ENCODE measurements around the gene HSP90AB1. TPM values are rescaled to one million over a fixed set of nuclear protein-coding genes. Genes with fewer than 3 reads are reported as not detected.

HSP90AB1 gene
- total RNA-seq, 1 experiment from 2014 or later = 1,986 TPM

DNA sequence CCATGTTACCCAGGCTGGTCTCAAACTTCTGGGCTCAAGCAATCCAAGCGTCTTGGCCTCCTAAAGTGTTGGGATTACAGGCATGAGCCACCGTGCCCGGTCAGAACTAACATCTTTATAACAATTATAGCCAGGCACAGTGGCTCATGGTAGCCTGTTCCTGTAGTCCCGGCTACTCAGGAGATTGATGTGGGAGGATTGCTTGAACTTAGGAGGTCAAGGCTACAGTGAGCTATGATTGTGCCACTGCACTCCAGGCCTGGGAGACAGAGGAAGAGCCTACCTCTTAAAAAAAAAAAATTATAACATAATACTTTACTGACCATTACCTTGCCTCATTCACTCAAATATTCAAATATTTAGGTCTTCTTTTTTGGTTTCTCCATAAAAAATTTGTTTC is 47.0 kb upstream of the HSP90AB1 start:
- no peak overlapping the region for H3K27ac Mint-ChIP-seq
- Histone ChIP-seq H3K9me3 (ENCODE audit: control insufficient read depth, low read depth, low read length) (no peaks in the 10 kb centered on the region), H3K79me1 (ENCODE audit: insufficient read depth, low read depth, low read length, poor library complexity, severe bottlenecking) (no peaks in the 10 kb centered on the region), H4K5ac (ENCODE audit: insufficient read length, low read depth, low read length) (no peak overlapping the region), H2BK12ac (ENCODE audit: insufficient read length, low read depth, low read length) (no peak overlapping the region), H2AK5ac (ENCODE audit: insufficient read length, low read length) (no peak overlapping the region), H3T11ph (ENCODE audit: low read length) (no peak overlapping the region), H3K27me3 (ENCODE audit: insufficient read depth, low read length) (no peaks in the 10 kb centered on the region), H3K56ac (ENCODE audit: insufficient read length, low read depth, low read length) (no peak overlapping the region), H3K4ac (ENCODE audit: low read depth, low read length) (no peak overlapping the region), H4K91ac (ENCODE audit: insufficient read length, low read depth, low read length) (no peak overlapping the region), H2AFZ (ENCODE audit: low read length) (no peak overlapping the region), H2BK120ac (ENCODE audit: low read depth, low read length, poor library complexity, severe bottlenecking) (no peak overlapping the region), H3K23me2 (ENCODE audit: insufficient read length, low read depth, low read length, poor library complexity, severe bottlenecking) (no peaks in the 10 kb centered on the region), H3K4me1 (ENCODE audit: insufficient read depth, low read length) (peaks cover 18% of the 10 kb centered on the region; the same call in 1 of the 2 replicates), H3K18ac (ENCODE audit: insufficient read length, low read depth, low read length) (no peak overlapping the region), H3K79me2 (ENCODE audit: insufficient read depth, low read length) (no peaks in the 10 kb centered on the region), H3K27ac (ENCODE audit: insufficient read length, low read depth, low read length) (no peak overlapping the region), H3K4me2 (ENCODE audit: insufficient read depth, insufficient read length, low read length) (no peak overlapping the region), H3K14ac (ENCODE audit: insufficient read depth, low read length) (no peak overlapping the region), H4K8ac (replicated peaks; ENCODE audit: insufficient read length, low read depth, low read length) (no peak overlapping the region), H4K20me1 (ENCODE audit: control insufficient read depth, insufficient read depth, insufficient read length) (peaks cover 3% of the 10 kb centered on the region), H2BK5ac (ENCODE audit: insufficient read length, low read length) (no peak overlapping the region), H2BK20ac (ENCODE audit: low read depth, low read length, poor library complexity, severe bottlenecking) (no peak overlapping the region), H3K23ac (ENCODE audit: insufficient read length, low read depth, low read length) (no peak overlapping the region), H3K9ac (ENCODE audit: extremely low read depth, insufficient read length, low read length) (no peak overlapping the region), H2BK15ac (ENCODE audit: low read depth, low read length) (no peak overlapping the region)
- no peaks in the 10 kb centered on the region for H3K36me3 Mint-ChIP-seq (ENCODE audit: insufficient read depth in 1 of 3, low read depth in 3 of 3)
- H3K9me3 Mint-ChIP-seq = no peaks in the 10 kb centered on the region
- TF ChIP-seq, protein P1, sequence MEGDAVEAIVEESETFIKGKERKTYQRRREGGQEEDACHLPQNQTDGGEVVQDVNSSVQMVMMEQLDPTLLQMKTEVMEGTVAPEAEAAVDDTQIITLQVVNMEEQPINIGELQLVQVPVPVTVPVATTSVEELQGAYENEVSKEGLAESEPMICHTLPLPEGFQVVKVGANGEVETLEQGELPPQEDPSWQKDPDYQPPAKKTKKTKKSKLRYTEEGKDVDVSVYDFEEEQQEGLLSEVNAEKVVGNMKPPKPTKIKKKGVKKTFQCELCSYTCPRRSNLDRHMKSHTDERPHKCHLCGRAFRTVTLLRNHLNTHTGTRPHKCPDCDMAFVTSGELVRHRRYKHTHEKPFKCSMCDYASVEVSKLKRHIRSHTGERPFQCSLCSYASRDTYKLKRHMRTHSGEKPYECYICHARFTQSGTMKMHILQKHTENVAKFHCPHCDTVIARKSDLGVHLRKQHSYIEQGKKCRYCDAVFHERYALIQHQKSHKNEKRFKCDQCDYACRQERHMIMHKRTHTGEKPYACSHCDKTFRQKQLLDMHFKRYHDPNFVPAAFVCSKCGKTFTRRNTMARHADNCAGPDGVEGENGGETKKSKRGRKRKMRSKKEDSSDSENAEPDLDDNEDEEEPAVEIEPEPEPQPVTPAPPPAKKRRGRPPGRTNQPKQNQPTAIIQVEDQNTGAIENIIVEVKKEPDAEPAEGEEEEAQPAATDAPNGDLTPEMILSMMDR (conservative IDR thresholded peaks at IDR 0.05) = no peak
- H3K4me1 Mint-ChIP-seq = peaks cover 41 to 43% of the 10 kb centered on the region in 2 experiments
- no peaks in the 10 kb centered on the region; the same call in 1 of the 2 replicates for H3K27me3 Mint-ChIP-seq (ENCODE audit: low read depth)
- no peak for DNase-seq
- no peak overlapping the region for H3K4me3 Mint-ChIP-seq
- WGBS (ENCODE audit: extremely low coverage, insufficient read length, low lambda C conversion rate) = no CpG with 5 or more reads among the region's 4 CpGs
